CD4-positive, alpha-beta T cell treated with Interferon gamma for 1 hour (primary cell): ENCODE measurements around the gene PRSS57.
"Not testable (repeated sequence)": the region's sequence is repeated elsewhere in the genome, so short reads cannot be mapped to it uniquely, and the experiment has no call there.

Experiments used
- DNase-seq: peaks from one replicate; pipeline ENCODE4 v3.0.0-alpha.2; 2020

Gene PRSS57

GRCh38 chr19:695352-695949, at the start of gene PRSS57:
Gene PRSS57 (minus strand): TSS chr19:695452. CDS start chr19:695430, 22 bp downstream.
- no peak for DNase-seq

DNA sequence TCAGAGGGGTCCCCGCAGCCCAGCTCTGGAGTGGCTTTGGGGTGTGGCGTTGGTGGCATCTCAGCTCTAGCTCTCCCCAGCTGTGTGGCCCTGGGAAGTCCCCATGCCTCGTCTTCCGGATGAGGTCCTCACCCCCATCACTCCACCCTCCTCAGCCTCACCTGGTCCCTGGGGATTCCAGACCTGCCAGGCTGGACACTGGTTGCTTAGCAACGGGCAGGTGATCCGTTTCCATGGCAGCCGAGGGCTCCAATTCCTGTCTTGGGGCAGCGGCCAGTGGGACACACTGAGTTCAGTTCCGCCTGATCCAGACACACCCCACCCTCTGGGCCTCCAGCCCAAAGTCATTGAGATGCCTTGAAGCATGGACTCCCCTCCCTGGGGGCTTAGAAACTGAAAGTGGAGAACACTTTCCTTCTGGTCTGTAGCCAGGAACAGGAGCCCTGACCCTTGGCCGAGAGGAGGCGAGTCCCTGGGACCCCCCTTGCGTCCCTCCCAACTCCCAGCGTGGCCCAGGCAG, 48.0 kb upstream of the PRSS57 start:
- DNase-seq, result no peak

DNA sequence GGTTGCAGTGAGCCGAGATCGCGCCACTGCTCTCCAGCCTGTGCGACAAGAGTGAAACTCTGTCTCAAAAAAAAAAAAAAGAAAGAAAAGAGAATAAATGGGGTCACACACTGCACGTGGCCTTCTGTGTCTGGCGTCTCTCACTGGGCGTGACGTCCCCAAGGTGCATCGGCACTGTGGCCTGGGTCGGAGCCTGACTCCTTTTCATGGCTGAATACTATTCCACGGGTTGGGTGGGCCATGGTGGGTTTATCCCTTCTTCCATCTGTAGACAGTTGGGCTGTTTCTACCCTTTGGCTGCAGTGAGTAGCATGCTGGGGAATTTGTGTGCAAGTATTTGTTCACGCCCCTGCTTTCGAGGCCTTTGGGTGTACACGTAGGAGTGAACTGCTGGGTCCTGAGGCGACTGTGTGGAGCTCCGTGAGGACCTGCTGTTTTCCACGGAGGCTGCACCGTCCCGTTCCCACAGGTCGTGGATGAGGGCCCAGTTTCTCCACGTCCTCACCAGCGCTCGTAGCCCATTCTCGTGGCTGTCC, 47.4 kb upstream of the PRSS57 start:
- no peak for DNase-seq

DNA sequence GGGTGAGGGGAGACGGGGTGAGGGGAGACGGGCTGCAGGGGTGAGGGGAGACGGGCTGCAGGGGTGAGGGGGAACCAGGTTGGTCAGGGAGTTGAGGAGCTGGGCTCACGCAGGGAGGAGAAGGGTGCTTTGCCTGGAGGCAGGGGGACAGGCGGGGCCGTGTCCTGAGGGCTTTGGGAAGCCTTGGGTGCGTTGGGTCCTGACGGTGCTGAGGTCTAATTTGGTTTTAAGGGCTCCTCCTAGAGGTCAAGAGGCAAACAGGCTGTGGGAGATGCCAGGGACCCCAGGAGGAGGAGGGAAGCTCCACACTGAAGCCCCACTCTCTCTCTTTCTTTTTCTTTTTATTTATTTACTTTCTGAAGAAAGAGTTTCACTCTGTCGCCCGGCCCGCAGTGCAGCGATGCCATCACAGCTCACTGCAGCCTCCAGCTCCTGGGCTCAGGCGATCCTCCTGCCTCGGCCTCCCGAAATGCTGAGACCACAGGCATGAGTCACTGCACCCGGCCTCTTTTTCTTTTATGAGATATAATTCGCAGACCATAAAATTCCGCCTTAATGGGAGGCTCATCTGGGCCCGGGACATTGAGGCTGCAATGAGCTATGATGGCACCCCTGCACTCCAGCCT, 46.4 kb upstream of the PRSS57 start:
- DNase-seq, result no peak

GRCh38 chr19:740816-741505, 45.7 kb upstream of the PRSS57 start:
- DNase-seq, result not testable (repeated sequence)

DNA sequence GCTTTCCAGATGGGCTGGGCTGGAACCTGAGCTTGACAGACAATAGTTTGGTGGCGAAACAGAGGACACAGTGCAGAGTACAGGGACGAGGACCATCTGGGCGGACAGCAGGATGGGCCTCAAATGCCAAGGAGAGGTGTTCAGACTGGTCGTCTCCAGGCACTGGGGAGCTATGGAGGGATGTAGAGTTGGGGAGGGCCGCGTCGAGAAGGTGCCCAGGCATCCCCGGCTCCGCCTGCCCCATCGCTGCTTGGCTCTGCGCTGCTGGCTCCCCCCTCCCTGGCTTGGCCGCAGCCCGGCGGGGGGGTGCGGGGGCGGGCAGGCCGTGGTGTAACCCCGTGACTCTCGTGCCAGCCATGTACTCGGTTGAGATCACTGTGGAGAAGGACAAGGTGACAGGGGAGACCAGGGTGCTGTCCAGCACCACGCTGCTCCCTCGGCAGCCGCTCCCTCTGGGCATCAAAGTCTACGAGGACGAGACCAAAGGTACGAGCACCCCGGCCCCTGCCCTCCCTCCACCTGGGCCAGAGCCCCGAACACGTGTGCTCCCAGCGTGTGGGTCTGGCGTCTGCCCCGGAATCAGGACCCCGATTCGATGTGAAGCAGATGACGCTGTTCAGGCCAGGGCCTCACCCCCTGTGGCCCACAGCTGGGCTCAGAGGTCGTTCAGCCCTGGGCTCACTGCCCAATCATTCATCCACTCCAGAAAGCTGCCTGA, 44.9 kb upstream of the PRSS57 start:
- DNase-seq, result no peak

GRCh38 chr19:738509-739128, 43.4 kb upstream of the PRSS57 start:
- no peak for DNase-seq

DNA sequence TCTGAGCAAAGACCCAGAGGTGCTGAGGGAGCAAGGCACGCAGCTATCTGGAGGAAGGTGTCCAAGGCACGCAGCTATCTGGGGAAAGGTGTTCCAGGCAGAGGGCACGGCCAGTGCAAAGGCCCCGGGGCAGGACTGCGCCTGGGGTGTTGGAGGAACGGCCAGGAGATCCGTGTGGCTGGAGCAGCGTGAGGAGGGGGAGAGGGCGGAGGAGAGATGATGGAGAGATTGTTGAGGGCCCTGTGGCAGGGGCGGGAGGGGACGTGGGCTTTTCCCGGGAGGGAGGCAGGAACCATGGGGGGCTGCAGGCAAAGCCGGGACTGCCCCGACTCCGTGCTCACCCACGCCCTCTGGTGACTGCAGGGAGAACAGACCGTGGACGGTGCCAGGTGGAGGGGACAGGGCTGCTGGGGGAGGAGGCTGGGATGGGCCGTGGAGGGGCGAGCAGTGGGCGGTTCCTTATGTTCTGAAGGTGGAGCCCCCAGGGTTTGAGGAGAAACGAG, 42.4 kb upstream of the PRSS57 start:
- DNase-seq, result peak; percentile 36

DNA sequence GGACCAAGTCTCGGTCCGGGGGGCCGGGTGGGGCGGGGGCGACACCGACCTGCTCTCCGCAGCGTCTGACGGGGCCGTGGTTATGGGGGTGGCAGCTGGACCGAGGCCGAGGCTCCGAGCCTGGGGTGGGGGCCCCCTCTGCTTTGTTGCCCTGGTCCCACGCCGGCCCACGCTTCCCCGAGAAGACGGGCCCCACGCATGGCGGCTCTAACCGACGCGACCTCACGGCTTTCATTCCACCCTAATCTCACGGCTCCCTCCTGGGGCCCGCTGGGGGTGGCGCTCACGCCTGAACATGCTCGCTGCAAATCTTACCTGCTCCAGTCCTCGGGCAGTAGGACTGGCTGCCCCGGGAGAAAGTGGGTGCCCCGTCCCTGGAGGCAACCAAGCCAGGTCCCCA, 40.9 kb upstream of the PRSS57 start:
- DNase-seq, result no peak

DNA sequence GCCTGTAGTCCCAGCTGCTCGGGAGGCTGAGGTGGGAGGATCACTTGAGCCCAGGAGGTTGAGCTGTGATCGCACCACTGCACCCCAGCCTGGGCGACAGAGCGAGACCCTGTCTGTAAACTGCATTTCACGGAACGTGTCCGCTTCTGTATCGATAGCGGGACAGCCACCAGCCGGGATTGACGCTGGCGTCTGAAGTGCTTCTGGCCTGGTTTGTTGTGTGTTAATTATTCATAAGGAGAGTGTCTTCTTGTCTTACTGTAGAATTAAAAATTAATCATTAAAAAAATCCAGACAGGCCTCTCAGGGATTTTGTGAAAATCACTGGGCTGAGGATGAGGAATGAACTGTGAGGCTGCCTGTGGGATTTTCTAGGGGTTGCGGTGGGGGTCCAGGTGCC, 39.5 kb upstream of the PRSS57 start:
- DNase-seq, result no peak

- DNase-seq, result no peak
Measured at GRCh38 chr19:732148-733069, 37.2 kb upstream of the PRSS57 start.

- DNase-seq, result no peak
Measured at GRCh38 chr19:731000-731399, 35.7 kb upstream of the PRSS57 start.

DNA sequence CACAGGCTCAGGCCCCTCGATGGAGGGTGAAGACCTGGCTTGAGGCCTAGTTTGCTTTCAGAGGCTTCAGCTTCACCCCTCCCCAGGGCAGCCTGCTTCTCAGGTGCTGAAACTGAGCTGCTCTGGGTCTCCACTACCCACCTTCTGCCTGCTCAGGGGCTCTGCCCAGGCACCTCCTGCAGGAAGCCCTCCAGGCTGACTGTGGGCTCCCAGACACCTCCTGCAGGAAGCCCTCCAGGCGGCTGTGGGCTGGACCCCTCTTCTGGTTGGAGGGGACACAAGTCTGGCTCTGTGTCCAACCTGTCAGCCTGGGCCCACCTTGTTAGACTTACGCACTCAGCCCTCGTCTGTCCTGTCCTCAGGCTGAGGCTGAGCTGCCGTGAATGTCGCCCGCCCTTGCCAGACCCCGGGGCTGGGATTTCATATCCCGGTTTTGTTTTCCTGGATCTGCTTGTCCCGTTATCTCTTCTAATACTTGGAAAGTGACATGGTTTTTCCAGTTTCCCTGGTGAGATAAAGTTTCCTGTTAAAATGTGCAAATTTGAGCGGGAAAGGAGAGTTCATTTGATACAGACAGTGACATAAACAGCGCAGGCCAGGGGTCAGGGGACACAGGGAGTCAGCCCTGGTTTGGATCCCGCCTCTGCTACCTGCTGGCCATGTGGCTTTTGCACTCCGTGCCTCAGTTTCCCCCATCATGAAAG, 34.9 kb upstream of the PRSS57 start:
- DNase-seq, result no peak

GRCh38 chr19:729564-729963, 34.3 kb upstream of the PRSS57 start:
- DNase-seq, result not testable (repeated sequence)

- no peak for DNase-seq
Measured at GRCh38 chr19:728011-728410, 32.8 kb upstream of the PRSS57 start.

DNA sequence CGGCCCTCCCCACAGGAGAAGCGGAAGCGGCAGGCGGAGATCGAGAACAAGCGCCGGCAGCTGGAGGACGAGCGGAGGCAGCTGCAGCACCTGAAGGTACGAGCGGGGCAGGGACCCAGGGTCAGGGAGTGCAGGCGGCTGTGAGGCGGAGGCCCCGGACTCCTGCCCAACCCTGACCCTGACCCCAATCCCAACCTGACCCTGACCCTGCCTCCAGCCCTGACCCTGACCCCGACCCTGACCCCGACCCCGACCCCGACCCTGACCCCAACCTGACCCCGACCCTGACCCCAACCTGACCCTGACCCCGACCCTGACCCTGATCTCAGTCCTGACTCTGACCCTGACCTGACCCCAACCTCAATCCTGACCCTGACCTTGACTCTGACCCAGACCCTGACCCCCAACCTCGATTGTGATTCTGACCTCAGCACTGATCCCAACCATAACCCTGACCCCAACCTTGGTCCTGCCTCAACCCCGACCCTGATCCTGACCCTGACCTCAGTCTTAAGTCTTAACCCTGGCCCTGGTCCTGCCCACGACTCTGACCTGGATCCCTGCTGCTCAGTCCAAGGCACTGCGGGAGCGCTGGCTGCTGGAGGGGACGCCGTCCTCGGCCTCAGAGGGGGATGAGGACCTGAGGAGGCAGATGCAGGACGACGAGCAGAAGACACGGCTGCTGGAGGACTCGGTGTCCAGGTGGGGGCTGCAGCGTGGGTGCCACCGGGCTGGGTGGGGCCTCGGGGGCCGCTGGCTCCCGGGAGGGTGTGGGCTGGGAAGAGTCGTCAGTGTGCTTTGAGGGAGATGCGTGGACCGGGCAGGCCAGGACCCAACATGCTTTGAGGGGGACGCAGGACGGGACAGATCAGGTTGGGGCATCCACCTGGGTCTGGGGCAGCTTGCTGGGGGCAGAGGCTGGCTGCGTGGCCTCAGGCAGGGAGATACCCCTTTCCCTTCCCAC, 32.0 kb upstream of the PRSS57 start:
- DNase-seq, result no peak

DNA sequence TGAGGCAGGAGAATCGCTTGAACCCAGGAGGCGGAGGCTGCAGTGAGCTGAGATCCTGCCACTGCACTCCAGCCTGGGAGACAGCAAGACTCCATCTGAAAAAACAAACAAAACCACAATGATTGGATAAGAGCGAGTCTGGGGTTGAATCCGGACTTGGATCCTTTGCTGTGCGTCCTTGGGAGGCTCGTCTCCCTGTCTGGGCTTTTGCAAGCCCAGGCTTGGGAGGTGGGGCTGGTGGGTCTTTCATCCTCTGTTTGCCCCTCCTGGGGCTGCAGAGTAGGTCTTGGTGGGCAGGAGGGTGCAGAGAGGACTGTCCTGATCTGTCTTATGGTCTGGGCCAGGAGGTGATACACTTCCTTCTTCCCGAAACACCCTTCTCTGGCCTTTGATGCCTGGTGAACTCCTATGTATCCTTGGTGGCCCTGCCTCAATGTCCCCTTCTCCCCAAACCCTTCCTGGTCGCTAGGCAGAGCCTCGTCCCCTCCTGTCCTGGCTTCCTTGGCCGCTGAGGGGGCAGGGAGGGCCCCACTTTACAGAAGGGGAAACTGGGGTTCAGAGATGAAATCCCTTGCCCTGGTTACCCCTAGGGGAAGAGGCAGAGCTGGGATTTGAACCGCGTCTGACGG, 30.3 kb upstream of the PRSS57 start:
- DNase-seq, result no peak

DNA sequence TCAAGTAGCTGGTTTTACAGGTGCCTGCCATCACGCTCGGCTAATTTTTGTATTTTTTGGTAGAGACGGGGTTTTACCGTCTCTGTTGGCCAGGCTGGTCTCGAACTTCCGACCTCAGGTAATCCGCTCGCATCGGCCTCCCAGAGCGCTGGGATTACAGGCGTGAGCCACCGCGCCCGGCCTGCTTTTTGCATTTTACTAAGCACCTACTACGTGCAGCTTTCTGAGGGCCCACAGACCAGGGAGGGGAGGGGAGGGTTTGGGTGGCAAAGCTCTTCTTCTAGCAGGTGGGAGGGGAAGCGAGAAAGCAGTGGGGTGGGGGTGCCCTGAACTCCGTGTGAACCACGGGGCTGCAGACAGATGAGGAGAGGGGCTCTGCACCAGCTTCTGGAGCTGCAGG, 28.5 kb upstream of the PRSS57 start:
- no peak for DNase-seq

DNA sequence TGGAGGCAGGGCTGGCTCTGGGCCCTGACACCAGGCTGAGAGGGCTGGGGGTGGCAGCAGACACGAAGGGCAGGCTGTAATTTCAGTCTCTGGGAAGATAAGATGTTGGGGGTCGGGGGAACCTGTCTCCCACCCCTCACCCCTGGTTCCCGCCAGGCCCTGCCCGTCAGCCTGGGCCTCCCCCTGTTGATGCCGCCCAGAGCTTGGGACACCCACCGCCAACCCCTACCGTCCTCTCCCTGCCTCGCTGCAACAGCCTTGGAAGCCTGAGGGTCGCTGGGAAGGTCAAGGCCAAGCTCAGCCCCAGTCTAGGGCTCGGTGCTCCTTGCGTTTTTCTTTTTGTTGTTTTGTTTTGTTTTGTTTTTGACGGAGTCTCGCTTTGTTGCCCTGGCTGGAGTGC, 28.0 kb upstream of the PRSS57 start:
- DNase-seq, result no peak
